H9 (cell line): Measurements from ENCODE around the gene CCDC57. TPM values are rescaled to one million over a fixed set of nuclear protein-coding genes. Genes with fewer than 3 reads are reported as not detected.

Experiments used
- DNase-seq: peaks from one replicate; pipeline ENCODE4 v3.0.0-alpha.2; 2017
- H2AFZ ChIP-seq: one replicate; pipeline ENCODE4 v1.6.1; 2013; ENCODE audit warnings: mild to moderate bottlenecking, low read length, control low read depth, moderate library complexity
- H2AK5ac ChIP-seq: 2 replicates; pipeline ENCODE4 v1.6.1; 2013; ENCODE audit warnings: low read length, control low read depth, mixed read lengths; ENCODE audit not compliant: insufficient read length
- H2BK120ac ChIP-seq: one replicate; pipeline ENCODE4 v1.6.1; 2013; ENCODE audit warnings: low read depth, mild to moderate bottlenecking, low read length, control low read depth, inconsistent platforms; ENCODE audit not compliant: poor library complexity, severe bottlenecking
- H2BK12ac ChIP-seq: 2 replicates; pipeline ENCODE4 v1.6.1; 2013; ENCODE audit warnings: low read length, control low read depth, mixed read lengths, low read depth; ENCODE audit not compliant: insufficient read length
- H2BK15ac ChIP-seq: 2 replicates; pipeline ENCODE4 v1.6.1; 2013; ENCODE audit warnings: low read depth, low read length, control low read depth
- H2BK20ac ChIP-seq: one replicate; pipeline ENCODE4 v1.6.1; 2013; ENCODE audit warnings: low read depth, mild to moderate bottlenecking, low read length, control low read depth, inconsistent platforms; ENCODE audit not compliant: poor library complexity, severe bottlenecking
- H2BK5ac ChIP-seq: 2 replicates; pipeline ENCODE4 v1.6.1; 2013; ENCODE audit warnings: low read length, control low read depth, mixed read lengths; ENCODE audit not compliant: insufficient read length
- H3K14ac ChIP-seq: 2 replicates; pipeline ENCODE4 v1.6.1; 2013; ENCODE audit warnings: low read length, control low read depth; ENCODE audit not compliant: insufficient read depth
- H3K18ac ChIP-seq: 2 replicates; pipeline ENCODE4 v1.6.1; 2013; ENCODE audit warnings: low read depth, mild to moderate bottlenecking, mixed read lengths, low read length, control low read depth; ENCODE audit not compliant: insufficient read length
- H3K23ac ChIP-seq: 2 replicates; pipeline ENCODE4 v1.6.1; 2013; ENCODE audit warnings: low read length, control low read depth, mixed read lengths, low read depth; ENCODE audit not compliant: insufficient read length
- H3K23me2 ChIP-seq: 2 replicates; pipeline ENCODE4 v1.6.1; 2013; ENCODE audit warnings: low read depth, mild to moderate bottlenecking, mixed read lengths, low read length, control low read depth; ENCODE audit not compliant: insufficient read length, poor library complexity, severe bottlenecking
- H3K27ac ChIP-seq: 2 replicates; pipeline ENCODE4 v1.5.1; 2013; ENCODE audit warnings: low read length, control low read depth, mixed read lengths, low read depth; ENCODE audit not compliant: insufficient read length
- H3K27me3 ChIP-seq: 2 replicates; pipeline ENCODE4 v1.6.1; 2013; ENCODE audit warnings: low read length, control low read depth, inconsistent platforms; ENCODE audit not compliant: insufficient read depth
- H3K4ac ChIP-seq: 2 replicates; pipeline ENCODE4 v1.6.1; 2013; ENCODE audit warnings: low read depth, mild to moderate bottlenecking, control low read depth, inconsistent platforms, low read length, moderate library complexity
- H3K4me1 ChIP-seq: 2 replicates; pipeline ENCODE4 v1.6.1; 2013; ENCODE audit warnings: low read length, control low read depth, inconsistent platforms; ENCODE audit not compliant: insufficient read depth
- H3K4me2 ChIP-seq: 2 replicates; pipeline ENCODE4 v1.6.1; 2013; ENCODE audit warnings: low read length, control low read depth, mixed read lengths; ENCODE audit not compliant: insufficient read length, insufficient read depth
- H3K56ac ChIP-seq: 2 replicates; pipeline ENCODE4 v1.6.1; 2013; ENCODE audit warnings: low read depth, mild to moderate bottlenecking, mixed read lengths, low read length, control low read depth; ENCODE audit not compliant: insufficient read length
- H3K79me1 ChIP-seq: 2 replicates; pipeline ENCODE4 v1.6.1; 2013; ENCODE audit warnings: low read depth, mild to moderate bottlenecking, moderate library complexity, low read length, control low read depth, inconsistent platforms; ENCODE audit not compliant: insufficient read depth, poor library complexity, severe bottlenecking
- H3K79me2 ChIP-seq: 2 replicates; pipeline ENCODE4 v1.6.1; 2013; ENCODE audit warnings: low read length, control low read depth, inconsistent platforms; ENCODE audit not compliant: insufficient read depth
- H3K9ac ChIP-seq: 2 replicates; pipeline ENCODE4 v1.6.1; 2013; ENCODE audit warnings: low read length, control low read depth, mixed read lengths; ENCODE audit not compliant: insufficient read length; ENCODE audit errors: extremely low read depth
- H3K9me3 ChIP-seq: one replicate; pipeline ENCODE4 v1.6.1; 2013; ENCODE audit warnings: low read depth, low read length, inconsistent platforms; ENCODE audit not compliant: control insufficient read depth
- H3T11ph ChIP-seq: one replicate; pipeline ENCODE4 v1.6.1; 2013; ENCODE audit warnings: mild to moderate bottlenecking, low read length, control low read depth, inconsistent platforms
- H4K20me1 ChIP-seq: one replicate; pipeline ENCODE4 v1.6.1; 2013; ENCODE audit not compliant: control insufficient read depth, insufficient read length, insufficient read depth
- H4K5ac ChIP-seq: 2 replicates; pipeline ENCODE4 v1.6.1; 2013; ENCODE audit warnings: low read depth, mild to moderate bottlenecking, mixed read lengths, low read length, control low read depth; ENCODE audit not compliant: insufficient read length
- H4K8ac ChIP-seq: replicated peaks from 2 replicates; pipeline ENCODE4 v1.6.1; 2013; ENCODE audit warnings: low read length, control low read depth, mixed read lengths, low read depth; ENCODE audit not compliant: insufficient read length
- H4K91ac ChIP-seq: 2 replicates; pipeline ENCODE4 v1.6.1; 2013; ENCODE audit warnings: low read depth, mild to moderate bottlenecking, moderate library complexity, mixed read lengths, low read length, control low read depth; ENCODE audit not compliant: insufficient read length
- H3K27ac Mint-ChIP-seq, 3 experiments: 2 replicates in 2 of 3; 3 replicates in 1 of 3; pipeline ENCODE4 v1.8.0; 2020 to 2021; ENCODE audit warnings: mixed read lengths in 3 of 3, mild to moderate bottlenecking in 1 of 3, moderate library complexity in 1 of 3
- H3K27me3 Mint-ChIP-seq: 2 replicates; pipeline ENCODE4 v1.8.0; 2021; ENCODE audit warnings: low read depth, mild to moderate bottlenecking, moderate library complexity, mixed read lengths
- H3K36me3 Mint-ChIP-seq, 3 experiments: 2 replicates in 2 of 3; 3 replicates in 1 of 3; pipeline ENCODE4 v1.8.0; 2020 to 2021; ENCODE audit warnings: low read depth in 3 of 3, mixed read lengths in 3 of 3; ENCODE audit not compliant: insufficient read depth in 1 of 3
- H3K4me1 Mint-ChIP-seq, 2 experiments: 2 replicates each; pipeline ENCODE4 v1.8.0; 2020; ENCODE audit warnings: mixed read lengths in 2 of 2
- H3K4me3 Mint-ChIP-seq, 2 experiments: 2 replicates in 1 of 2; 3 replicates in 1 of 2; pipeline ENCODE4 v1.8.0; 2020 to 2021; ENCODE audit warnings: mild to moderate bottlenecking in 2 of 2, mixed read lengths in 2 of 2, moderate library complexity in 1 of 2
- H3K9me3 Mint-ChIP-seq, 2 experiments: 2 replicates in 1 of 2; 3 replicates in 1 of 2; pipeline ENCODE4 v1.8.0; 2020; ENCODE audit warnings: mild to moderate bottlenecking in 2 of 2, mixed read lengths in 2 of 2, moderate library complexity in 1 of 2
- CTCF ChIP-seq: fragments of 200-600 bp; sonication (generic); conservative IDR thresholded peaks from 3 replicates; pipeline ENCODE4 v1.8.0; 2021; ENCODE audit warnings: antibody characterized with exemption, mild to moderate bottlenecking
- WGBS: extraction: QIAGEN DNeasy Blood & Tissue Kit; methylation state at CpG from one replicate; pipeline ENCODE4 v1.1.7; 2013; ENCODE audit warnings: missing lambda C conversion rate, low lambda C conversion rate, mixed read lengths; ENCODE audit not compliant: insufficient read length; ENCODE audit errors: extremely low coverage; 5-methylcytosine and 5-hydroxymethylcytosine counted together
- total RNA-seq: library from RNA; stranded (reverse); gene quantifications from 2 replicates; pipeline ENCODE4 v1.2.1, GENCODE V29; 2021

The CCDC57 gene
- total RNA-seq, 1 experiment from 2014 or later = 11.0 TPM

- no peaks in the 10 kb centered on the region for H3K23me2 ChIP-seq
- H3K4me1 ChIP-seq = no peaks in the 10 kb centered on the region
- WGBS = no CpG with 5 or more reads among the region's 25 CpGs
Measured at GRCh38 chr17:82076018-82076784, 136.4 kb downstream of the CCDC57 start.

More at GRCh38 chr17:82076018-82076784, 136.4 kb downstream of the CCDC57 start:
- Histone ChIP-seq H3K18ac (no peak overlapping the region), H2BK5ac (no peak overlapping the region), H2BK12ac (no peak overlapping the region), H3K9me3 (no peaks in the 10 kb centered on the region), H3T11ph (no peak overlapping the region), H3K79me1 (no peaks in the 10 kb centered on the region), H3K4ac (no peak overlapping the region), H4K91ac (no peak overlapping the region), H2AFZ (no peak overlapping the region), H4K5ac (no peak overlapping the region), H3K56ac (no peak overlapping the region), H3K14ac (no peak overlapping the region), H2BK20ac (no peak overlapping the region), H3K79me2 (no peaks in the 10 kb centered on the region), H3K23ac (no peak overlapping the region), H4K8ac (no peak overlapping the region), H2BK120ac (no peak overlapping the region), H3K4me2 (no peak overlapping the region), H3K9ac (no peak overlapping the region), H2AK5ac (no peak overlapping the region), H2BK15ac (no peak overlapping the region), H3K27me3 (no peaks in the 10 kb centered on the region), H4K20me1 (no peaks in the 10 kb centered on the region), H3K27ac (no peak overlapping the region)
- H3K27ac Mint-ChIP-seq = peak overlapping the region in 1 of 3 experiments; percentile 55; a peak in 2 of 7 replicates
- H3K4me1 Mint-ChIP-seq = no peaks in the 10 kb centered on the region; a peak in 2 of 4 replicates
- H3K9me3 Mint-ChIP-seq = no peaks in the 10 kb centered on the region
- DNase-seq = no peak
- H3K4me3 Mint-ChIP-seq = peak overlapping the region in 1 of 2 experiments; percentile 32; a peak in 1 of 5 replicates
- peaks cover 14 to 26% (median 23%) of the 10 kb centered on the region in 3 experiments; a peak in 6 of 7 replicates for H3K36me3 Mint-ChIP-seq
- no peak for TF ChIP-seq CTCF
- peaks cover 29% of the 10 kb centered on the region for H3K27me3 Mint-ChIP-seq
